Skeletal muscle cell (primary cell): ENCODE measurements around the gene SNX3.

Experiments
- DNase-seq: peaks from one replicate; pipeline ENCODE4 v3.0.0-alpha.2; 2010; ENCODE audit warnings: low read depth
- H3K4me3 ChIP-seq: 2 replicates; pipeline ENCODE4 v1.5.1; 2011; ENCODE audit warnings: low read depth, mild to moderate bottlenecking, control low read depth, low read length, moderate library complexity

The SNX3 gene

DNA sequence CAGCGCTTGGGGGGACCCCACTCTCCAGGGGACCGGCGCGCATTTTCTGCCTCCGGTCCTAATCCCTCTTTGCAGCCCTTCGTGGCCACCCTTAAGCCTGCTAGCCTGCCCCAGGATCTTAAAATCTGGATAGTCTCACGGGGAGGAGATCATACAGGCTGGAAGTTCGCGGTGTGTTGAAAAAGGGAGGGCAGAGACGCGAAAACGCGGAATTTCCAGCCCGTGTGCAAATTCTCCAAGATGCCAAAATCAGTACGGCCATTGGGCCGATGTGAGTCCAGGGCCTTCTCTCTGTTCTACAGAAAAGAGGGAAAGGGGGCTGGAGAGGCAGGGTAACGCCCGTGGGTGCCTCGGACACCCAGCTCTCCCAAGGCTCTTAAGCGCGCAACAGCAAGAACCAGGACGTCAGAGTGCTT is 85.7 kb downstream of the SNX3 start:
- DNase-seq, result no peak
- no peak overlapping the region for H3K4me3 ChIP-seq

DNA sequence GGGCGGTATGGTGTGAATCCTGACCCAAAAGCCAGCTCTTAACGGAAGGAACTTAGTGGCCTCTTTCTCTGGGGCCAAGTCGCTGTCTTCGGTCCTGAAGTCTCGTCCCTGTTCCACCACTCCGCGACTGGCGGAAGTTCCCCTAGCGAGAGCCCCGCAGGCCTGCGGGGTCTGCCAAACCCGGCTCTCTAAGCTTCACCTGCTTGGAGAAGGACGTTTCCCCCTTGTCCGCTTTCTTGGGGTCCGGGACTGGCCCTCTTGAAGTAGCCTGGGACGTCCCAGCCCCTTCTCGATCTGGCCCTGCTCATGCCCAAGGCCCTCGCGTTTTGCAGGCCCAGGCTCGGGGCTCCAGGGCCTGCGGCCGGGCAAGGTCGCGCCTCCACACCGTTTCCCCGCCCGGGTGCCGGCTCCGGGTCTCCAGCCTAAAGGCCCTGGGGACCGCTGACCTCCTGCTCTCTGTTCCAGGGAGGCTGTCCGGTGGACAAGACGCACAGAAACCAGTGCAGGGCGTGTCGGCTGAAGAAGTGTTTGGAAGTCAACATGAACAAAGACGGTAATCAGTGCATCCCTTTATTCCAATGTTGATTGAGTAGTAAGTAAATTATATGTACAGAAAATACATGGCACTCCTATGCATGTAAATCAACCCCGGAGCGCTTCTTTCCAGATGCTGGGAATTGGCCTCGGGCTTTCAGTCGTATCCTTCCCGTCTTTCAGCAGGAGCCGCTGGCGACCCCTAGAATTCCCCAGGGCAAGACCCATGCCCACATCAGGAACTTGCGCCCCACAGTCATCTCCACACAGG is 86.3 kb downstream of the SNX3 start:
- DNase-seq, result no peak
- H3K4me3 ChIP-seq, result no peak overlapping the region

DNA sequence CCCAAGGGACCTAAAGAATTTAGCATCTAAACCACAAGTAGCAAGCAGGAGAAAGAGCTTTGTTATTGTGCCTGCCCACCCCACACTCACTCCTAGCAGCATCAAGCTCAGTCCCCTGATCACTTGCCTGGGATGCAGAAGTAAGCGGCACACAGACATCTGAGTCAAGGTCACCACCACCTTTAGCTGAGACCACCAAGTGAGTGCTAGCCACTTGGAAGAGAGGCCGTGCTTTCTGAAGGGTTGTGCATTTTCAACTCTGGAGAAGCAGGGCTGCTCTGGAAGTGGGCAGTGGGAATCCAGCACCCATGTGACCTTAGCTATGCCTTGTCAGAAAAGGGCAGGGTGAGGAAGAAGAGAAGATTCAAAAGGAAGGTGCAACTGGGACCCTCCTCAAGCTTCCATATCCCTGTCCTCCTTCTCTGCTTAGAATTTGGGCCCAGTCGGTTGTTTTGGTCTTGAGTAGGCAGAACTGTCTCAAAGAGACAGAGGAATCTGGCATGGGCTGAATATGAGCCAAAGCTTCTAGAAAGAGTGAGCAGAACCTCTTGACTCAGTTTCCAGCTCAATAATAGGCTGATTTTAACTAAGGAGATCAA is 88.8 kb downstream of the SNX3 start:
- H3K4me3 ChIP-seq, result no peak overlapping the region
- no peak for DNase-seq

DNA sequence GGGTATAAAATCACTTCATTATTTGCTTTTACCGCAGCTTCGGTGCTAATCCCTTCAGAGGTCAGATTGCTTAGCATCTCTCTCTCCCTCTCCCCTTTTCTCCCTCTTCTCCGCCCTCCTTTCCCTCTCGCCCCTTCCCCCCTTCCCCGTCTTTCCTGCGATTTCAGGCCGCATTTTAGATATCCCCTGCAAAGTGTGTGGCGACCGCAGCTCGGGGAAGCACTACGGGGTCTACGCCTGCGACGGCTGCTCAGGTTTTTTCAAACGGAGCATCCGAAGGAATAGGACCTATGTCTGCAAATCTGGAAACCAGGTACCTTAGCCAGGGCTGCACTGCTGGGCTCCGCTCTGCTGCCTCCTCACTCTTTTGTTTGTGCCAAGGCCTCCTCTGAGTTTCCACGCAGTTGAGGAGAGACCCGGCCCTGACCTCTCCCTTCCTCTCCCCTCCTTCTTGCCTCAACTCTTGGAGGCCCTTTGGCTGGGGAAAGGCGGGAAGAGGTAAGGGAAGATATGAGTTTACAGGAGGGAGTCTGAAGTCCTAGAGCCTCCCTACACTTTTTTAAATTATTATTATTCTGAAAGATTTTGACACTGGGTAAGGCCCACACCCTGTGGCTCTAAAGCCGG is 89.4 kb downstream of the SNX3 start:
- DNase-seq, result no peak
- H3K4me3 ChIP-seq, result no peak overlapping the region

DNA sequence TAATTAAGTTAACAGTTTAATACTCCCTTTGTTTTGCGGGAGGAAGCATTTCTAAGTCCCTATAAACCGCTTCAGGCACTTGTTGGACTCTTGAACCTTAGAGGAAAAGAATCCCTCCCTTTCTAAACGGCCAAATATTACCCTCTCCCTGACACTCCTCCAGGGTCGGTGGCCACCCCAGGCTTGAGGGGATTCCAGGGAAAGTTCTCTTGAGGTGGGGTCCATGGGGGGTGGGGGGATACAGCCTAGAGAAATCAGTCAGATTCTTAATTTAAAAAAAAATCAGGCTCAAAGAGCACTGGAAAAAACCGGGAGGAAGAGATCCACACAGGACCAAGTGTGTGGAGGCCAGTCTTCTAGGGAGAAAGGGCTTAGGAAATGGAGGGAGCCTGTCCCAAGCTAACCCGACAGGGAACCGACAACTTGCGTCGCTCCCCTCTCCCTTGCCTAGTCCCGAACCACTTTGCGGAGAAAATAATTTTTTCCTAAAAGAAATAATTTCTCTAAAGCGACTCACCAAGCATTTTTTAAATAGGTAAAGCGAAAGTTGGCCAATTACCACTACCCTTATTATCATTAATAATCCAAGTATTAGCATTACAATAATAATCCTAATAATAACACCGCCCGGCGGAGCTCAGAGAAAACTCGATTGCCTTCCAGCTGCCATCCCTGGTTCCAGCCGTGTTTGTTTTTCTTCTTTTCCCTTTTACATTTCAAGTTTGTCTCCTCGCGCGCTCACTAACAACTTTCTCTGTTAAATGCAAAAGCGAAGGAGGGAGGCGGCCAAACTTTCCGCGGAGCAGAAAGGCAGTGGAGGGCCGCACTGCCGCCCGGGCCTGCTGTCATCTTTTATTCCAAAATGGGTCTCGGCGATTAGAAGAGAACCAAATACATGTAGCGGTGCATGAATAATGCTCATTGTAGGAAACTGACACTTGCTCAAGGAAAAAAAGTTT is 90.2 kb downstream of the SNX3 start:
- no peak overlapping the region for H3K4me3 ChIP-seq
- DNase-seq, result no peak

DNA sequence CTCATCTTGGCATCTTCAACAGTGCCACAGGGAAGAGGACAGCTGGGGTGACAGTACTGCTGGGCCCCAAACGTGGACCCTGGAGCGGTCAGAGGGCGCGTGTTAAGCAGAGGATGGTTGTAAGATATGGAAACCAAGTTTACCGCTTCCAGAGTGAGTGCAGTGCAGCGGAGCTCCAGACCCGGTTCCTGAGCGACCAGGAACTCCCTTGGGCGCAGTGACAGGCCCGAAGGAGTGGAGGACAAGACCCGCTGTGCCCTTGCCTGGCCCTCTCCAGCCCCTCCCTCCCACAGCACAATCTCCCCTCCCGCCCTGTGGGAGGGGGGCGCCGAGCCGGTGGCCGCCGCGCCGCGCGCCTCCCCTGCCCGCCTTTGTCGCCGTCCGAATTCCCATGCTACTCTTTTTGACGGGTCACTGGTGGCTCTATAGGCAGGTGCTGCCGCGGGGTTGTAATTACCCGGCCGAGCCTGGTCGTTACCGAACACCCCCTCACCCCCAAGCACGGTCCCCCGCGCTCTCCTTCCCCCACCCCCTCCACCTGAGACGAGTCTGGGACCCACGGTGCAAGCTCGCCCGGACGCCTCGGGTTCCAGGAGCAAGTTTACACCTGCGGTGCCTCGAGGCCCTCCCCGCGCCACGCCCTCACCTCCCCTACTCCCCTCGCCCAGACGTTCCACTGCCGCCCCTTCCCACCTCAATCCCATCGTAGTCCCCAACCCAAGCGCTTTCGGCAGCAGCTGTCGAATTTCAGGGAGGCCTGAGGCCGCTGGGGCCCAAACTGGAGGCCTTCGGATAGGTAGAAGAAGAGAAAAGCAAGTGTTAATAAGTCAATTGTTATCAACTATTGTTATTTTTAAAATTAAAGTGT is 91.1 kb downstream of the SNX3 start:
- DNase-seq, result no peak
- H3K4me3 ChIP-seq, result no peak overlapping the region

DNA sequence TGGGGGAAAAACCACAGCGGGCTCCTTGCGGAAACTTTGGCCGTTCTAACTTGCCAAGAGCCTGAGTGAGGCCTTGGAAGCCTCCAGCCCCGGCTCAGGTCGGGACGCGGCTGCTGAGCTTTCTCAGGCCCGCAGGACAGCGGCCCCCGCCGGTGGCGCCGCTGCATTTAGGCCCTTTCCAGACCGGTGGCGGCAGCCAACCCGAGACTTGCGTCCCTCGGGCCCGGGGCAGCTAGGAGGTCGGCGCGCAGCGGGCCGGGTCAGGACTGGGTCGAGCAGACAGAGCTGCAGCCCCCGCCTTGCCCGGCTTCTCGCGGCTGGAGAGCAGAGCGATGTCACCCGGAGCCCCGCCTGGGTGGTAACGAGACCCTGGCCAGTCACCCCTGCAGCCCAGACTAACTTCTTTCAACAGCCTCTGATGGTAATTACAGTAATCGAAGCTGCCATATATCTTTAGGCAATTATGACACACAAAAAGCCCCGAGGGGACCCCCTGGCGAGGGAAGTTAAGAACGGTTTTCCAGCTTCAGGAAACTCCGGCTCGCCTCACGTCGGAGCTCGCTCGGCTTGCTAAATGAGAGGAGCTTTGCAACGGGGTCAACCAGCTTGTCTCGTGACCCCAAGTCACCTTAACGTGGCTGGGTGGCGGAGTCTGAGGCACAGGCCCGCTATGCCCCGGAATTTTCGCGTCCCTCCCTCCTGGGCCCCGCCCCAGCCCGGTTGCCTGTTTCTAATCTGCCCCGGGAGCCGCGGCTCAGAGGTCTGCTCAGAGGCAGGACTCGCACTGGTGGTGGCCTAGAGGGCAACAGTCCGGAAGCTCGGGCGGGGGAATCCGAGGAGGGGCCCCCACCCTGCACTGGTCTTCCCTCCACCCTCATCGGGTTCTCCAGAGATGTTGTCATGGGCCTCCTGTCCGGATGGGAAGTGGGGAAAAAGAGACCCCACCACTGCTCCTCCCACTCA is 92.1 kb downstream of the SNX3 start:
- H3K4me3 ChIP-seq, result no peak overlapping the region
- no peak for DNase-seq

DNA sequence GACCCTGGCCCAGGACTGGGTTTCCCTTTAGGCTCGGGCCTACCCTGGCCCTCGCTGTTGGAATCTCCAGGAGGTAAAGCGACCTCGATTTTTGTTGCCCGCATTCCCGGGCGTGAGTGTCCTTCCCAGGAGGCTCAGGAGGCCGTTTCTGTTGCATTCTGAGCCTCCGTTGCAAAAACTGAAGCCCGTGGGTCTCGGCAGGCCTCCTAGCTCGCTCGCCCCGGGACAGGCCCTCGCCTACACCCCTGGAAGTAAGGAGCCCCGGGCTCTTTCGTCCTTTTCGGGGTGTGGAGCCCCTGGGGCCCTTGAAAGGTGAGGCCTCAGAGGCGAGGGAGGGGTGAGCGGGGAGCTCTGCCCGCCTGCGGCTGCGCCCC is 92.8 kb downstream of the SNX3 start:
- no peak for DNase-seq
- H3K4me3 ChIP-seq, result no peak overlapping the region

DNA sequence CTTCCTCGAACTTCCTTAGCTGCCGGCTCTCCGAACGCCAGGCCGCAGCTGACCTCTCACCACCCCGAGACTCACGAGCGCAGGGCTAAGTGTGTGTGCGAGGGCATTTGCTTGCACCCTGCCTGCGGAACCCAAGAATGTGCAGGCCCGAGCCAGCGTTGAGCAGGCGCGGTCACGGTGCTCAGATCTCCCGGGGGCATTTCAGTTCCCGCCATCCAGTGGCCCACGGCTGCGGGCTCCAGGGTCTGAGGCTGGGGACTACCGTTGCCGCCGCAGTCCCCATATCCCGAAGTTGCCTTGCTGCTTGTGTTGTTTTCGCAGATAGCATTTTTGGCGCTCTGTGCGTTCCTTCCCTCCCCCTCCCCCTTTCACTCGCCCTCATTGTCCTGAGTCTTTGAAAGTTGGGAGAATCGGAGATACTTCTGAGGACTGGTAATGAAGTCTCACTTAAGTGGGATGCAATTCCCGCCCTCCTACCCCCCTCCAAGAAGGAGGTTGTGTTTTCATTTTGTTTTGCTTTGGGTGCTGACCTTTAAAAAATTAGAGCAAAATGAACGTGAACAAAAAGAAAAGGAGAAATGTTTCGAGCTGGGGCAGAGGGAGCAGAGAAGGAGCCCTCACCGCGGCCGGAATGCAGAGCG is 93.3 kb downstream of the SNX3 start:
- H3K4me3 ChIP-seq, result no peak overlapping the region
- DNase-seq, result no peak

DNA sequence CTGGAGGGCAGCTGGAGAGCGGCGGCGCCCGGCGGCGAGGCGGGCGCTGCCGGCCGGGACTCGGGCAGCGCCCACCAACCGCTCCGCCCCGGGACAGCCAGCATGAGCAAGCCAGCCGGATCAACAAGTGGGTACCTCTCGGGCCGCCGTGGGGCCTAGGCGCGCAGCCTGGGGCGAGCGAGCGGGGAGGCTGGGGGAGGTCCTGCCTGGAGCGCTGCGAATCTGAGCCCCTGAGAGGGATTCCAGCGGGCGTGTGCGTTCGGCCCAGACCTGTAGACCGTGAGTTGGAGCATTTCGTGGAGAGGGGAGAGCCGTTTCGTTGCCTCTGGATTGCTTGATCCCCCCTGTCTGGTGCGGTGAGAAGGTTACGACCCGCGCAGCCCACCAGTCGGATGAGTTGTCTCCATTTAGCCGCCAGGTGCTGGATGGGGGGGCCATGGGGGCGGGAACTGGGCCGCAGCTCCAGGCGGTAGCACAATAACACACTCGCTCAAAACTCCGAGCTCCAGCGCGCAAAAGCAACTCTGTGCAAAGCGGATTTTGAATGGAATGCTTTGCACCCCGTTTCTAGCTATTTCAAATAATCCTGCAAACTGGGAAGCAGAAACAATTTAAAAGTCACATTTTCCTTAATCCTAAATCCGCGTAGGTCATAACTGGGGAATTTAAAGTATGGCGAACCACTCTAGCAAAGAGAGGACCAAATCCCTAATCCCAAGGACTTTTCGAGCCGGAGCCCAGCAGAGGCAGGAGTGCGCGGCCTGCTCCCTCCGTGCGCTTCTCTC is 94.0 kb downstream of the SNX3 start:
- DNase-seq, result no peak
- H3K4me3 ChIP-seq, result no peak overlapping the region

DNA sequence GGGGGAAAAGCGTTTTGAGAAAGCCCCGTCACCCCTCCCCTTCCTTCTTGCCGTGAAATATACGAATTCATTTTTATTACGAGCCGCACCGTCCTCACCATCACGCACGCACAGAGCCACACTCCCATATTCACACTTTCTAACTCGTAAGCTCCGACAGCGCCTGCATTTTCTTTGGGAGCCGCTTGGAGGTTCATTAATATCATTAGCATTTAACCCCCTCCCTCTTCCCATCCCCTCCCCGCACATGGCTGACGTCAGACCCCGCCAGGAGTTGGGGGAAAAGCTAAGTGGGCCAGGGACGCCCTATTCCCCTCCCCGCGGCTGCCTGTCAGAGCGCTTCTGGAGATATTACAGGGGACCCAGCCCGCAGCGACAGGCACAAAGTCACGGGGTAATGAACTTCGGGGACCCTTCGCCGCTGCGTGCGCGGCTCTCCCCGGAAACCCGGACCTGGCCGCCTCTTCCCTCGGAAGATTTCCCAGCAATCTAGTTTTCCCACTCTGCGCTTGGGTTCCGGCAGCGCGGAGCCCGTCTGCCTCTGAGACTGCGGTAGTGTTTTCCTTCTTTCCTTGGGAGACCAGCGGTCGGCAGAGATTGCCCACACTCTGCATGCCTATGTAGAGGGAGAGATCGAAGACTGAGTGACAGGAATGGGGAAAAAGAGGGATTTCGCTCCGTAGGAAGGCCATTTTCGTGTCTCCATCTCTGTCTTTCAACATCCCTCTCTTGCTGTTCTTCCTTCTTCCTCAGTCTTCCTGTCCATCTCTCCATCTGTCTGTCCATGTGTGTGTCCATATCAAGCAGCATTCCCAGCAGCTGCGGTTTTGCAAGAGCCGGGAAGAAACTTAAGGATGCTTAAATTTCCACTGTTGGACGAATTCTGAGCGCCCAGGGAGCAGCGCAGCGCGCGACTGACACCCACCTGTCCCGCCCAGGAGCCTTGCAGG is 94.9 kb downstream of the SNX3 start, which contains the start of gene NR2E1:
Gene NR2E1 (plus strand): TSS at position 309 of the 950 bp plus-strand sequence. CDS start 744 bp downstream, outside the sequence.
- no peak for DNase-seq
- H3K4me3 ChIP-seq, result no peak within 1 kb of the TSS

DNA sequence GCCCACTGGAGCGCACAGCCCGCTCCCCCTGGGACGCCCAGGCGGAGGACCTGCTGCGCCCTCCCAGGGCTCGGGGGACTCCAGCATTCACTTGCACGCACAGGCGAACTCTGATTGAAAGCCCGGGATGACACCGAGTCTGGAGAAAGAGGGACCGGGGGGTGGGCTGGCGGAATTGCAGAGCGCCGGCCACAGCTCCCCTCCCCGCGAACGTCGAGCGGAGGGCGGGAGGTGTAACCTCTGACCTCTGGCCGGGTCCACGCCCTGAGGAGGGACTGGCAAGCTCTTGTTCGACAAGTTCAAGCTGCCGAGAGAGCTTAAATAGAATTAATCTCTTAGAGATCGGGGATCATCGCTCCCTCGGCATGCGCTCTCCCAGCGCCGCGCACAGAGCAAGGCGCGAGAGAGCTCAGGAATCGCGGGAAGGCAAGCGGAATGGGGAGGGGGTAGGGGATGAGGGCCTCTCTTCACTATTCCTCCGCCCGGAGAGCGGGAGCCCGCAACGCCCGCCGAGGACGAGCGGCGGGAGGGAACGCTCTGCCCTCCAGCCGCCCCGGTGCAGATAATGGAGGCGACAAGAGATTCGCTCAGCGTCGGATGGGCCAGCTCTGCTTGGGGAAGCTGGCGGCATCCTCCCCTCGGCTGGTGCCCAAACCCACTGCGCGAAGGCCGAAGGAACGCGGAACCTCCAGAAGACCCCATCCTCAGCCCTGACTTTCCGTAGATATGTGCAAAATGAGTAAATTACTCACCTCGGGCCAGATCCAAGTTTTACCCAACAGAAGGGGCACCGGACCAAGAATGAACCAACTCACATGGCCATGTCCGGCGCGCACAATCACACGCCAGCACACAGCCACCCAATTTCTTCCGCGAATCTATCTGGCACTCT is 95.8 kb downstream of the SNX3 start:
- H3K4me3 ChIP-seq, result no peak overlapping the region
- no peak for DNase-seq

DNA sequence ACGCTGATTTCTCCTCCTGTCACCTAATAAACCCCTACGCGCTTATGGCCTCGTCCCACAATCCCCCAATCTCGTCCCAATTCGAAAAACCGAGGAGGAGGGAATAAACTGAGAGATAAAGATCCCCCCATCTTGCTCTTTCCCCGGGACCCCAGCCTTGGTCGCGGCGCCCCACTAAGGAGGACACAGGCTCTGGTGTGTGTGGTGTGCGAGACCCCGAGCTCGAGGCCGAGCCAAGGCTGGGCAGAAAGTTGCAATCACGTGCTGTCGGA is 96.4 kb downstream of the SNX3 start:
- H3K4me3 ChIP-seq, result no peak overlapping the region
- no peak for DNase-seq

DNA sequence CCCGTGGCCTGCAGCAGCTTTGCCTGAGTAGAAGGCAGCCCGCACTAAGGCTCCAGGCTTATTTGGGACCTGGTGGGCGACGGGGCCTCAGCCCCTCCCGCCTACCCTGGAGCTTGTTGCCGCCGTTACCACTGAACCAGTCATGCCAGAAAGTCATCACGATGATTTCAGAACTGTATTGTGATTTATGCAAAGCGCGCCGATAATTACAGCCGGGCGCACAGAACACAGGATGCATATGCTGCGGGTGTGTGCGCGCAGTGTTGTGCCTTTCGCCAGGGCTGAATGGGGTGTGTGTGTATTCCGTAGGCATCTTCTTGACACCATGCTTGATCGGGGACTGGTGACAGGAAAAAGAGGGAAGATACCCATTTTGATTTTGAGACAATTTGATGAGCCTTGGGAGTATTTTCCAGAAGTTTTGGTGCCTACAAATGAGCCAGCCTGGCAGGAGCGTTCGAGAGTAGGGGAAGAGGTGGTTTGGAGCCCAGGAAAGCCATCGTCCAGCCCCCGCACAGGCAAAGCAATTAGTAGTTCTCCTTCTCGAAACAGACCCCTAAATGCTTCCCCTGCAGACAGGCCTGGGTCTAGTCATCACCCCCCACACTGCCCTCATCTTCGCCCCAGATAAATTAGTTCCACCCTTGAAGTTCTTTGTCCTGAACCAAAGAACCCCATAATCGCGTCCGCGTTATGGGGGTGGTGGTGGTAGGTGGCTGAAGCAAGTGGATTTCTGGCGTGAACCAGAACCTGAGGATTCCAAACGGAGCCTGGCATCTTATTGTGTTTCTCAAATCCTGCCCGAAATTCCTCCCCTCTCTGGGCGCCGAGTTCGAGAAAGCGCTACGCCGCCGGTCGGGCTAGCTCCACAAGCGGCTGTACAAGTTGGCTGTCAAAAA is 96.9 kb downstream of the SNX3 start:
- no peak overlapping the region for H3K4me3 ChIP-seq
- DNase-seq, result no peak
